ENCODE data around the gene OR52I1.

OR52I1 gene

DNA sequence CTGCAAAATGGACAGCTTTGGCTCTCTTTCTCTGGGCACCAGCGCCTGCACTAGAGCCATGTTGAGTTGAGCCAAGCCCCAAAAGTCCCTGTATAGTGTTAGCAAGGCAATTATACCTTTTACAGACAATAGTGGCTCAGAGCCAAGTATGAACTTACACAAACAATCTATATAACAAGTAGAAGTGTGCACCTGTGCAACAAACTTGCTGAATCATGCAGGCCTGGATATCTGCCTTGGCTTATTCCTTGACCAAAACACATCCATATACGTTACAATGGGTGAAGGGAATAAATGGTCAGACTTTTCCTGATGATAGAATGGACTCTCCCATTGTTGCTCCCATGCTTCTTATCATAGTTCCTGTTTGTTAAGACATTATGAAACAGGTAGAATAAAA lies 16.1 kb upstream of the OR52I1 start:
- H3K27me3 ChIP-seq (ENCODE audit: control insufficient read depth, insufficient read depth, low read length) = no peaks in the 10 kb centered on the region
- H3K36me3 ChIP-seq (ENCODE audit: control insufficient read depth, insufficient read depth, low read length) = no peaks in the 10 kb centered on the region
- no peak overlapping the region for H3K9ac ChIP-seq (ENCODE audit: low read depth, low read length)
- no peak overlapping the region for H3K27ac ChIP-seq (ENCODE audit: low read depth, low read length)
- H3K4me1 ChIP-seq (ENCODE audit: control insufficient read depth, insufficient read depth, low read length) = no peaks in the 10 kb centered on the region
- no peaks in the 10 kb centered on the region for H3K9me3 ChIP-seq (ENCODE audit: control insufficient read depth, insufficient read depth, low read length)
- no peak overlapping the region for H3K4me3 ChIP-seq (ENCODE audit: low read depth, low read length)

DNA sequence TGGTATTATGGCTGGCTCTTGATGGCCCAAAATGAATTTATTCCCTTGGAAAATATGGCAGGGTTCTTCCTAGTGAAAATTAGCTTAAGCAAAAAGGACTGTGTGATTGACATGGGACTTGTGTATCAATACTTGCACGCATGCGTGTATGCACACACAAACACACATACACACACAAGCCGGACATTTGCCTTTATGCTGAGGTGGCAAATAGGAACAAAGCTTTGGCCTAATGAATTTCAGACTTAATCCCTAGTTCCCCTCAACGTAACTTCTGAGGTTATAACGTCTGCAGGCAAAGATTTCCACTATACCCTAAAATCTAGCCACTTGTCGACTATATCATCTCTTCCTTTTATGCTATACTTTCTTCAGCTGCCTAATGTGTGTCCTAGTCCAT lies 15.2 kb upstream of the OR52I1 start:
- Histone ChIP-seq H3K4me3 (ENCODE audit: low read depth, low read length) (no peak overlapping the region), H3K9me3 (ENCODE audit: control insufficient read depth, insufficient read depth, low read length) (no peaks in the 10 kb centered on the region), H3K36me3 (ENCODE audit: control insufficient read depth, insufficient read depth, low read length) (no peaks in the 10 kb centered on the region), H3K27me3 (ENCODE audit: control insufficient read depth, insufficient read depth, low read length) (no peaks in the 10 kb centered on the region), H3K27ac (ENCODE audit: low read depth, low read length) (no peak overlapping the region), H3K9ac (ENCODE audit: low read depth, low read length) (no peak overlapping the region), H3K4me1 (ENCODE audit: control insufficient read depth, insufficient read depth, low read length) (no peaks in the 10 kb centered on the region)

DNA sequence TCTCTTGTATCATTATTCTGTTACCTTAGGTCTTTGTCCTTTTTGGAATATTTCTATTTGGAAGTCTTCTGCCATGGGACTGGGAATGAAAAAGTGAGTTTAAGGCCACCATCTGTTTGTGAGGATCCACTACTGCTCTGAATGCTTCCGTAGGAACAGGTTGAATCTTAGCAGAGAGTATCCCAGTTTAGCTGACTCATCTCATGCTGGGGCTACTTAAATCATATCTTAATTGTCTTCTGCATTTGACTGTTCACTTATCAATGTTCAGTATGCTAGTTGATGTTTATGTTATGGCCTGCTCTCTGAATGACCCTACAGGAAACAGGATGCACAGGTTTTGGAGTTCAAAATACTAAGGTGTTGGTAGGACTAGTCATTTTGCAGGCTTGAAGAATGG lies 13.7 kb upstream of the OR52I1 start:
- Histone ChIP-seq H3K4me3 (ENCODE audit: low read depth, low read length) (no peak overlapping the region), H3K4me1 (ENCODE audit: control insufficient read depth, insufficient read depth, low read length) (no peaks in the 10 kb centered on the region), H3K9me3 (ENCODE audit: control insufficient read depth, insufficient read depth, low read length) (no peaks in the 10 kb centered on the region), H3K27ac (ENCODE audit: low read depth, low read length) (no peak overlapping the region), H3K9ac (ENCODE audit: low read depth, low read length) (no peak overlapping the region), H3K36me3 (ENCODE audit: control insufficient read depth, insufficient read depth, low read length) (no peaks in the 10 kb centered on the region), H3K27me3 (ENCODE audit: control insufficient read depth, insufficient read depth, low read length) (no peaks in the 10 kb centered on the region)

DNA sequence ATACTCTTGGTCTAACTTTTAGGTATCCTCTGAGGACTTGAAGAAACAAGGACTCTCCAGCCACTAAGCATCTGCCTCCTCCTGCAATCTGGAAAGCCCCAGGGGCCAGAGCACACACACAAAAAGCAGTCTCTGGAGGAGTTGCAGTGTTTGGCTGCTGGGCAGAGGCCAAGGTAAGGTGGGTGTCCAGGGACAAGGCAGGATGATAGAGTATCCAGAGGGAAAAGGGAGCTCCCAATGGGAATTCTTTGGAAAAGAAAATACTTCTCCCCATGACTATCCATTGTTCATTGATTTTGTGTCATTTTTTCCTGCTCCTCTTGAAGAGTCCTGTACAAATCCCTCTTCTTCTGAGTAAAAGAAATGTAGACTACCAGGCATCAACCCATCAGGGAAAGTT lies 12.4 kb upstream of the OR52I1 start, which contains the start of gene OR52I2:
Gene OR52I2, plus strand, starts transcription at position 301 of the 400 bp plus-strand sequence.
- no peak within 1 kb of the TSS for H3K4me3 ChIP-seq (ENCODE audit: low read depth, low read length)
- H3K4me1 ChIP-seq (ENCODE audit: control insufficient read depth, insufficient read depth, low read length) = no peaks in the 10 kb centered on the region
- no peak within 1 kb of the TSS for H3K27ac ChIP-seq (ENCODE audit: low read depth, low read length)
- H3K27me3 ChIP-seq (ENCODE audit: control insufficient read depth, insufficient read depth, low read length) = no peaks in the 10 kb centered on the region
- H3K9ac ChIP-seq (ENCODE audit: low read depth, low read length) = no peak within 1 kb of the TSS
- H3K9me3 ChIP-seq (ENCODE audit: control insufficient read depth, insufficient read depth, low read length) = no peaks in the 10 kb centered on the region
- H3K36me3 ChIP-seq (ENCODE audit: control insufficient read depth, insufficient read depth, low read length) = no peaks in the 10 kb centered on the region

DNA sequence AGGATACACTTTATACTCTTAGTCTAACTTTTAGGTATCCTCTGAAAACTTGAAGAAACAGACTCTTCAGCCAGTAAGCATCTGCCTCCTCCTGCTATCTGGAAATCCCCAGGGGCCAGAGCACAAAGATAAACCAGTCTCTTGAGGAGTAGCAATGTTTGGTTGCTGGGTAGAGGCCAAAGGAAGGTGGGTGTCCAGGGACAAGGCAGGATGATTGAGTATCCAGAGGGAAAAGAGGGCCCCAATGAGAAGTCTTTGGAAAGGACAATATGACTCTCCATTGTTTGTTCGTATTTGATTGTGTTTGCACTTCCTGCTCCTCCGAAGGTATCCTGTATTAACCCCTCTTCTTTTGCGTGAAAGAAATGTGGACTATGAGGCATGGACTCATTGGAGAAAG lies 4.8 kb upstream of the OR52I1 start:
- no peak overlapping the region for H3K27ac ChIP-seq (ENCODE audit: low read depth, low read length)
- no peak overlapping the region for H3K9ac ChIP-seq (ENCODE audit: low read depth, low read length)
- H3K27me3 ChIP-seq (ENCODE audit: control insufficient read depth, insufficient read depth, low read length) = no peaks in the 10 kb centered on the region
- H3K4me1 ChIP-seq (ENCODE audit: control insufficient read depth, insufficient read depth, low read length) = no peaks in the 10 kb centered on the region
- no peaks in the 10 kb centered on the region for H3K9me3 ChIP-seq (ENCODE audit: control insufficient read depth, insufficient read depth, low read length)
- H3K36me3 ChIP-seq (ENCODE audit: control insufficient read depth, insufficient read depth, low read length) = no peaks in the 10 kb centered on the region
- no peak overlapping the region for H3K4me3 ChIP-seq (ENCODE audit: low read depth, low read length)

DNA sequence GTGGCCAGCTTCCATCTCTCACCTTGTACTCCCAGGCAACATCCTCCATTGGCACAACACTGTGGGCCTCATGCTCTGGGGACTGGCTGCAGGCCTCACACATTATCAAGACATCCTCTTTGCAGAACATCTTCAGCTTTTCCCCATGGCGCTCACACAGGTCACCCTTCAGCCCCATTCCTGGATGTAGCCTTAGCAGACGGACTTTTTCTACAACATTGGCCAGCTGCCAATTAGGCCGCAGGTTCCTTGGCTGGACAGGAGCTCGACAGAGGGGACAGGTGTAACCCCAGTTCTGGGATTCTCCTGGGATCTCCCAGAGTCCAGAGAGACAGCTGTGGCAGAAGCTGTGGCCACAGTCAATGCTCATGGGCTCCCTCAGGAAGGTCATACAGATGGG lies 11.2 kb downstream of the OR52I1 start:
- Histone ChIP-seq H3K27ac (ENCODE audit: low read depth, low read length) (no peak overlapping the region), H3K27me3 (ENCODE audit: control insufficient read depth, insufficient read depth, low read length) (no peaks in the 10 kb centered on the region), H3K4me3 (ENCODE audit: low read depth, low read length) (no peak overlapping the region), H3K9ac (ENCODE audit: low read depth, low read length) (no peak overlapping the region), H3K36me3 (ENCODE audit: control insufficient read depth, insufficient read depth, low read length) (peaks cover 19% of the 10 kb centered on the region), H3K9me3 (ENCODE audit: control insufficient read depth, insufficient read depth, low read length) (0 out of 2 replicates have a peak, but pooled peaks cover 4% of the 10 kb centered on the region), H3K4me1 (ENCODE audit: control insufficient read depth, insufficient read depth, low read length) (peaks cover 4% of the 10 kb centered on the region; the same call in 1 of the 2 replicates)

DNA sequence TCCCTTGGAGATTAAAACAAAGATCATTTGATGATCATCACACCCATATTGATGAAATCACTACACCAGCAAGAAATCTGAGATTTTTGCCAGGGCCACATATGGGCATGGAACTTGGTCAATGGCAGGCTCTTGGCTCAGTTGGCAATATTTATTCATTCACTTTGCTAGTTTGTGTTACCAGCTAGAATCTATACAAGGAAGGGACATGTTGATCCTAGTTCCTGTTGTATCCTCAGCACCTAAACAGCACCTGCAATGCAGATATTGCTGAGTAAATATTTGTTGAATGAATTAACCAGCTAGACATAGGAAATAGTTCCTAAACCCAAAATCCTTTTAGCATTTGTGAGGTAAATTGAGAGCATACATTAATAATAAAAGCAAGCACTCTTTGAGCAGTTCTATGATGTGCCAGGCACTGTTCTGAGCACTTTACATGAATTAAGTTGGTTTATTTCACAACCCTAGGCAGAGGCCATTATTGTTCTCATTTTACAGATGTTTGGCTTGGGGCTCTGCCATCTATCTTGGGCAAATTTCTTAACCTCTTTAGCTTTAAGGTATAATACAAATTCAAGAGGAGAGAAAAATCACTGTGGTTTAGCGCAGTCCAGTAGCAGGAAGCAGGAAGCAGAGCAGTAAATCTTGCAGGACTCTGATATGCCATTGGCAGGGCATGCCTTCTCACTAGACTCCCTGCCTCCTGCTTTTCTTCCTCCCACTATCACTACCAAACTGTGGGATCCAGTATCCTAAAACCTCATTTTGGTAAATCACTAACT lies 12.6 kb downstream of the OR52I1 start:
- no peak overlapping the region for H3K4me3 ChIP-seq (ENCODE audit: low read depth, low read length)
- H3K36me3 ChIP-seq (ENCODE audit: control insufficient read depth, insufficient read depth, low read length) = peaks cover 7% of the 10 kb centered on the region; the same call in 1 of the 2 replicates
- H3K27me3 ChIP-seq (ENCODE audit: control insufficient read depth, insufficient read depth, low read length) = no peaks in the 10 kb centered on the region
- no peak overlapping the region for H3K9ac ChIP-seq (ENCODE audit: low read depth, low read length)
- H3K27ac ChIP-seq (ENCODE audit: low read depth, low read length) = no peak overlapping the region
- H3K4me1 ChIP-seq (ENCODE audit: control insufficient read depth, insufficient read depth, low read length) = peaks cover 4% of the 10 kb centered on the region; the same call in 1 of the 2 replicates
- H3K9me3 ChIP-seq (ENCODE audit: control insufficient read depth, insufficient read depth, low read length) = 0 out of 2 replicates have a peak, but pooled peaks cover 4% of the 10 kb centered on the region

DNA sequence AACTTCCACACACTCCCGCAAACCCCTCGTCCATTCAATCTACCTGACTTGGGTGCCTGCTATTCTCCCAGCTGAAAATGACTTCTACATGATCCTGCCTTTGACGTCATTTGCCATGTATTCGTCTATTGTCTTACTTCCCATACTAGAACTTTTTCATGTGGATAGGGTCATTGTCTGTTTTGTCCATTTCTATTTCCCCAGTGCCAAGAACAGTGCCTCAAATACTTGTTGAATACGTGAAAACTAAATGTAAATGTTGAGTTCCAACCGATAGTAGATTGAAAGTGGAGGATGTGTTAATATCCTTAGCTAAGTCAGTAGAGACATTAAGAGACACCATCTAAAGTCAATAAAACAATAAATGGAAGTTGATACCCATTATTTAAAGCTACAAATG lies 13.3 kb downstream of the OR52I1 start:
- Histone ChIP-seq H3K36me3 (ENCODE audit: control insufficient read depth, insufficient read depth, low read length) (no peaks in the 10 kb centered on the region; the same call in 1 of the 2 replicates), H3K9me3 (ENCODE audit: control insufficient read depth, insufficient read depth, low read length) (0 out of 2 replicates have a peak, but pooled peaks cover 4% of the 10 kb centered on the region), H3K27me3 (ENCODE audit: control insufficient read depth, insufficient read depth, low read length) (no peaks in the 10 kb centered on the region), H3K4me1 (ENCODE audit: control insufficient read depth, insufficient read depth, low read length) (peaks cover 4% of the 10 kb centered on the region; the same call in 1 of the 2 replicates), H3K27ac (ENCODE audit: low read depth, low read length) (no peak overlapping the region), H3K4me3 (ENCODE audit: low read depth, low read length) (peak overlapping the region; percentile 78), H3K9ac (ENCODE audit: low read depth, low read length) (0 out of 2 replicates have a peak overlapping the region, but pooled peaks have one; percentile 27)

DNA sequence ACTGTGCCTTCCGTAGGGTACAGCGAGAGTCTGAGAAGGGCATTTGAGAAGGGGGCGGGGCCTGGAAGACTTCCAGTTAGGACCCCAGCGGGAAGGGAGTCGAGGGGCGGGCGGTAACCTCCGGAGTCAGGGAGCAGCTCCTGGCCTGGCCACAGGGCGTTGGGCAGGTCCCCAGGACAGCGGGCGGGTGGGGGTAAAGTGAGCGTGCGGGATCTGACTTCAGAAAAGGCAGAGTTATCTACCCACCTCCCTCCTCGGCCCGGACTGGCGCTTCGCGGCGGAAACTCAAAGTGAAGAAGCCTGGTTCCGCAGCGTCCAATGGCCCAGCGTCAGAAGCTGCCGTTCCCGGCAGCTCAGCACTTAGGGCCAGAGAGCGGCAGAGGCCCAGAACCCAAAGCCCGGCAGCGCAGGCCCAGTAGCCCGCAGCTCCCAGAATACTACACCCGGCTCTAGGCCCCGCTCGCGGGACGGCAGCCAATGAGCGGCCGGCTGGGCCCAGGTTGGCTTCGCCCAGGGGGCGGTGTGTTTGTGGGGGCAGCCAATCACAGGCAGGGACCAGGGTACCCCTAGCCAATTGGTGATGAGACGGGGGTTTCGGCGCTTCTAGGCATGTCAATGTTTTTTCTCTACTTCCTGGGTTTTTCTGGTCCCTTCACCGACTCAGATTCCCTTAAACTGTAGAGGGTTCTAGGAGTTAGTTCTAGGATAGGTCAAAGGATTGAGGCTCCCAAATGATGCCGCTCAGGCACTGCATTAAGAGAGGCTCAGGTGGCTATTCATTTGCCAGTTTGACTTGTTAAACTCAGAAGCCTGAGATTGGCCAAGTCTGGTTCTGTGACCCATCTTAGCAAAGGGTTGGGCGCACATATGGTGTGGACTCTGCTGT lies 14.2 kb downstream of the OR52I1 start, which contains the start of gene TRIM68:
Gene TRIM68, minus strand, starts transcription at position 451 of the 886 bp plus-strand sequence. CDS start 2,727 bp downstream, outside the sequence.
- H3K9ac ChIP-seq (ENCODE audit: low read depth, low read length) = peak within 1 kb of the TSS; percentile 69
- 0 out of 2 replicates have a peak, but pooled peaks cover 4% of the 10 kb centered on the region for H3K9me3 ChIP-seq (ENCODE audit: control insufficient read depth, insufficient read depth, low read length)
- peaks cover 4% of the 10 kb centered on the region; the same call in 1 of the 2 replicates for H3K4me1 ChIP-seq (ENCODE audit: control insufficient read depth, insufficient read depth, low read length)
- no peaks in the 10 kb centered on the region for H3K36me3 ChIP-seq (ENCODE audit: control insufficient read depth, insufficient read depth, low read length)
- H3K27ac ChIP-seq (ENCODE audit: low read depth, low read length) = peak within 1 kb of the TSS; percentile 95
- H3K4me3 ChIP-seq (ENCODE audit: low read depth, low read length) = peak within 1 kb of the TSS; percentile 78
- no peaks in the 10 kb centered on the region for H3K27me3 ChIP-seq (ENCODE audit: control insufficient read depth, insufficient read depth, low read length)

DNA sequence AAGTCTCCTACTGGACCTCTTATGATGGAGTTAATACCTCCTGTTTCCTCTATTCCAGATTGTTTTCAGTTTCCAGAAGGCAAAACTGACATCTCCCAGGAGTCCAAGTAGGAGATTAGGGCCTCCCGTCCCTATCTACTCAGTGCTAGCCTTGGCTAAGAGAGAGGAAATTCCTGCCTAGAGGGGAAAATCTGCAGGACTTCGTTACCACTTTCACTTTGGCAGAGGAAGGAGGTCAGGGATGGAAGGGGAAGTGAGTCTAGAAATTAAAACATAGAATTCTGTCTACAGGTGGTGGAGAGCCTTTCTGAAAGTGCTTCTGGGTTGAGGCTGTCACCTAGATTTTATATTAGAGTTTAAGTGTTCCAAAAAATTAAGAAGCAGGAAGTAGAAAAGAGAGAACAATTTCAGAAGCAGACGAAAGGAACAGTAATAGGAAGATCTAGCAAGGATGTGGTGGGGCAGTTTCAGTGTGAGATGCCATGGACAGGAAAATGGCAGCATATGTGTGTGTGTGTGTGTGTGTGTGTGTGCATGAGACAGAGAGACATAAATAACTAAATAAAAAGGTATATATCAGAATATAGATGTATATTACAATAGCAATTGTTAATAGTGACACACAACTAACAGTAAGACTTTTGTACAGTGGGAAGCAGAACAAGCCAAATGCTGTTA lies 16.6 kb downstream of the OR52I1 start:
- H3K27ac ChIP-seq (ENCODE audit: low read depth, low read length) = no peak overlapping the region
- 0 out of 2 replicates have a peak, but pooled peaks cover 4% of the 10 kb centered on the region for H3K9me3 ChIP-seq (ENCODE audit: control insufficient read depth, insufficient read depth, low read length)
- H3K4me3 ChIP-seq (ENCODE audit: low read depth, low read length) = no peak overlapping the region
- no peaks in the 10 kb centered on the region for H3K36me3 ChIP-seq (ENCODE audit: control insufficient read depth, insufficient read depth, low read length)
- peaks cover 4% of the 10 kb centered on the region; the same call in 1 of the 2 replicates for H3K4me1 ChIP-seq (ENCODE audit: control insufficient read depth, insufficient read depth, low read length)
- H3K27me3 ChIP-seq (ENCODE audit: control insufficient read depth, insufficient read depth, low read length) = no peaks in the 10 kb centered on the region
- H3K9ac ChIP-seq (ENCODE audit: low read depth, low read length) = no peak overlapping the region
